Adrenal gland (tissue), 5 donors: ENCODE results near the gene RNU2-1.
"Not testable (repeated sequence)": the region's sequence is repeated elsewhere in the genome, so short reads cannot be mapped to it uniquely, and the experiment has no call there.

Experiments
- CTCF ChIP-seq, 6 experiments: fragments of 450-650 bp in 4 of 6; fragments of 200-600 bp in 2 of 6; sonication (generic) in 1 of 6; IDR thresholded peaks; 1 replicate in 5 of 6; 2 replicates in 1 of 6; pipeline versions ENCODE4 v1.5.1 to v1.8.0; 2016 to 2021; ENCODE audit warnings: antibody characterized with exemption in 6 of 6, mild to moderate bottlenecking in 2 of 6, moderate library complexity in 1 of 6
- POLR2A ChIP-seq, 2 donors: fragments of 450-650 bp; IDR thresholded peaks; one replicate each; pipeline ENCODE4 v1.6.1; 2017; ENCODE audit warnings: antibody characterized with exemption in 2 of 2, mild to moderate bottlenecking in 2 of 2, moderate library complexity in 1 of 2
- donor health status: DM: no; HTN: no; CAD: no.

DNA sequence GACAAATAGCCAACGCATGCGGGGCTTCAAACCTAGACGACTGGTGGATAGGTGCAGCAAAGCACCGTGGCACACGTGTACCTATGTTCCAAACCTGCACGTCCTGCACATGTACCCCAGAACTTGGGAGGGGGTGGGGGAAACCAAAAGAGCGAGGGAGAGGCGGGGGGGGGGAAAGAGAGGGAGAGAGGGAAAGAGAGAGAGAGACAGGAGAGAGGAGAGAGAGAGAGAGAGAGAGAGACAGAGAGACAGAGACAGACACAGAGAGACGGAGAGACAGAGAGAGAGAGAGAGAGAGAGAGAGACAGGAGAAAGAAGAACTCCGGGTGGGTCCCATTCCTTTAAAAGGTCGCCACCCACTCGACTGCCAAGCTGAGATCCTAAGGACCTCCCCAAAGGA, 38.7 kb upstream of the RNU2-1 start:
- TF ChIP-seq POLR2A, CTCF (IDR thresholded peaks at IDR 0.05): not testable (repeated sequence)
